Measurements from ENCODE around the gene BAHD1.

DNA sequence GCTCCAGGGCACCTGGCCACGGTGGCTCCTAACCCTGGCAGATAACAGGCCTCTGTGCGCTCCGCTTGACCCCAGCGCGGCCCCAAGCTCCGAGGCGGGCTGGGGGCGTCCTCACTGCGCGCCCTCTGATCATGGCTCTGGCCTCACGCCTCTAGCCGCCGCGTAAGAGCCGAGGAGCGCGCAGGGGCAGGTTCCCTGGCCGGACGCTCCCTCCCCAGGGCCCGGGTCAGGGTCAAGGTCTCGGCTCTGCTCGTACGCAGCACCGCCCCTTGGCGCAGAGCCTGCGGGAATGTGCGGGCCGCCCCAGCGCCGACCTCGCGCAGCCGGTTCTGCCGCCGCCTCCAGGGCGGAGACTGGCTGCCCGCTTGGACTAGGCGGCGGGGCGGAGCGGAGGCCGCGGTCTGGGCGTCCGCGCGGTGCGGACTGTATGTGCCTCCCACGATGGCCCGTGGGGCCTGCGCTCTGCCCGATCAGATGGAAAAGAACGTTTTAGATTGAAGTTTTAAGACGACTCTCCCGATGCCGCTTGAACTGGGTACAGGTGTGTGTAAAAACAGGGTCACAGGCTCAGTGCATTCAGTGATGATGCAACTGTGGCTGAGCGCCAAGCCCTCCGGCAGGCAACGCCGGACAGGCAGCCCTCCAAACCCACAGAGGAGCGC lies 70.8 kb downstream of the BAHD1 start:
- TF ChIP-seq, protein P1, sequence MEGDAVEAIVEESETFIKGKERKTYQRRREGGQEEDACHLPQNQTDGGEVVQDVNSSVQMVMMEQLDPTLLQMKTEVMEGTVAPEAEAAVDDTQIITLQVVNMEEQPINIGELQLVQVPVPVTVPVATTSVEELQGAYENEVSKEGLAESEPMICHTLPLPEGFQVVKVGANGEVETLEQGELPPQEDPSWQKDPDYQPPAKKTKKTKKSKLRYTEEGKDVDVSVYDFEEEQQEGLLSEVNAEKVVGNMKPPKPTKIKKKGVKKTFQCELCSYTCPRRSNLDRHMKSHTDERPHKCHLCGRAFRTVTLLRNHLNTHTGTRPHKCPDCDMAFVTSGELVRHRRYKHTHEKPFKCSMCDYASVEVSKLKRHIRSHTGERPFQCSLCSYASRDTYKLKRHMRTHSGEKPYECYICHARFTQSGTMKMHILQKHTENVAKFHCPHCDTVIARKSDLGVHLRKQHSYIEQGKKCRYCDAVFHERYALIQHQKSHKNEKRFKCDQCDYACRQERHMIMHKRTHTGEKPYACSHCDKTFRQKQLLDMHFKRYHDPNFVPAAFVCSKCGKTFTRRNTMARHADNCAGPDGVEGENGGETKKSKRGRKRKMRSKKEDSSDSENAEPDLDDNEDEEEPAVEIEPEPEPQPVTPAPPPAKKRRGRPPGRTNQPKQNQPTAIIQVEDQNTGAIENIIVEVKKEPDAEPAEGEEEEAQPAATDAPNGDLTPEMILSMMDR (IDR thresholded peaks at IDR 0.05), result peak in 1 of 7 experiments; percentile 16
- peak in 2 of 3 donors; percentile 28 for TF ChIP-seq POLR2A (IDR thresholded peaks at IDR 0.05)

Data from body of pancreas (tissue), 4 donors.